Tibial artery (tissue), 4 donors: ENCODE measurements around the gene STRN.
"Not testable (repeated sequence)": the region's sequence is repeated elsewhere in the genome, so short reads cannot be mapped to it uniquely, and the experiment has no call there.

Experiments
- DNase-seq, 2 donors: peaks; one replicate each; pipeline ENCODE4 v3.0.0-alpha.2; 2019
- H3K27ac ChIP-seq, 2 donors: fragments of 200-600 bp; sonication (generic) in 1 of 2; 1 replicate in 1 of 2; 2 replicates in 1 of 2; pipeline ENCODE4 v1.5.1; 2018 to 2019; ENCODE audit warnings: mild to moderate bottlenecking in 1 of 2
- H3K27me3 ChIP-seq, 2 donors: fragments of 200-600 bp; sonication (generic) in 1 of 2; one replicate each; pipeline versions ENCODE4 v1.5.1 to v1.6.0; 2016 to 2019
- H3K36me3 ChIP-seq, 3 donors: fragments of 200-600 bp; sonication (generic) in 2 of 3; one replicate each; pipeline ENCODE4 v1.5.1; 2016 to 2019; ENCODE audit warnings: mild to moderate bottlenecking in 2 of 3
- H3K4me1 ChIP-seq, 4 donors: fragments of 200-600 bp; sonication (generic) in 2 of 4; 1 replicate in 3 of 4; 2 replicates in 1 of 4; pipeline ENCODE4 v1.5.1; 2016 to 2019
- H3K4me3 ChIP-seq, 2 donors: fragments of 200-600 bp; sonication (generic) in 1 of 2; 1 replicate in 1 of 2; 2 replicates in 1 of 2; pipeline ENCODE4 v1.5.1; 2018 to 2019; ENCODE audit warnings: mild to moderate bottlenecking in 2 of 2
- H3K9me3 ChIP-seq, 3 donors: fragments of 200-600 bp; sonication (generic) in 1 of 3; one replicate each; pipeline ENCODE4 v1.5.1; 2016 to 2019
- intact Hi-C: fragments of 100-400 bp; cut with DNase I; formaldehyde crosslinking; loops from one replicate; pipeline ENCODE4 v1.15.0; 2023; ENCODE audit warnings: low total_unique reads
- TF ChIP-seq, protein P1 (sequence below), 2 experiments: fragments of 200-600 bp in 1 of 2; fragments of 450-650 bp in 1 of 2; IDR thresholded peaks; one replicate each; pipeline ENCODE4 v1.5.1; 2017 to 2019; ENCODE audit warnings: antibody characterized with exemption in 2 of 2, mild to moderate bottlenecking in 1 of 2, moderate library complexity in 1 of 2

Gene STRN

DNA sequence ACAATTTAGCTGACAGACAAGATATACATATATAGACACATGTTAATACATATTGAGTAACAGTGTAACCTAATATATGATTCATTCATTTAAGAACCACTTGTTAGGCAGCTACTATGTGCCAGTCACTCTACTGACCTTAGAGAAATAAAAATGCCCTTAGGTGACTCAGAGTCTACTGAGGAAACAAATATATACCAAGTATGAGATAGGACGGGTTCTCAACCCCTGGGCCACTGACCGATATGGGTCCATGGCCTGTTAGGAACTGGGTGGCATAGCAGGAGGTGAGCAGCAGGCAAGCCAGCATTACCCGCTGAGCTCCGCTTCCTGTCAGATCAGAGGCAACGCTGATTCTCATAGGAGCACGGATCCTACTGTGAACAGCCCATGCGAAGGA is 14.8 kb downstream of the STRN start:
- H3K27ac ChIP-seq = no peak overlapping the region
- no peak for DNase-seq
- H3K4me3 ChIP-seq = no peak overlapping the region
- peaks cover 0 to 34% (median 15%) of the 10 kb centered on the region in 4 donors for H3K4me1 ChIP-seq
- no peaks in the 10 kb centered on the region for H3K36me3 ChIP-seq
- intact Hi-C loops = no loop called here
- no peaks in the 10 kb centered on the region for H3K9me3 ChIP-seq
- H3K27me3 ChIP-seq = no peaks in the 10 kb centered on the region
- TF ChIP-seq, protein P1, sequence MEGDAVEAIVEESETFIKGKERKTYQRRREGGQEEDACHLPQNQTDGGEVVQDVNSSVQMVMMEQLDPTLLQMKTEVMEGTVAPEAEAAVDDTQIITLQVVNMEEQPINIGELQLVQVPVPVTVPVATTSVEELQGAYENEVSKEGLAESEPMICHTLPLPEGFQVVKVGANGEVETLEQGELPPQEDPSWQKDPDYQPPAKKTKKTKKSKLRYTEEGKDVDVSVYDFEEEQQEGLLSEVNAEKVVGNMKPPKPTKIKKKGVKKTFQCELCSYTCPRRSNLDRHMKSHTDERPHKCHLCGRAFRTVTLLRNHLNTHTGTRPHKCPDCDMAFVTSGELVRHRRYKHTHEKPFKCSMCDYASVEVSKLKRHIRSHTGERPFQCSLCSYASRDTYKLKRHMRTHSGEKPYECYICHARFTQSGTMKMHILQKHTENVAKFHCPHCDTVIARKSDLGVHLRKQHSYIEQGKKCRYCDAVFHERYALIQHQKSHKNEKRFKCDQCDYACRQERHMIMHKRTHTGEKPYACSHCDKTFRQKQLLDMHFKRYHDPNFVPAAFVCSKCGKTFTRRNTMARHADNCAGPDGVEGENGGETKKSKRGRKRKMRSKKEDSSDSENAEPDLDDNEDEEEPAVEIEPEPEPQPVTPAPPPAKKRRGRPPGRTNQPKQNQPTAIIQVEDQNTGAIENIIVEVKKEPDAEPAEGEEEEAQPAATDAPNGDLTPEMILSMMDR (IDR thresholded peaks at IDR 0.05) = no peak

DNA sequence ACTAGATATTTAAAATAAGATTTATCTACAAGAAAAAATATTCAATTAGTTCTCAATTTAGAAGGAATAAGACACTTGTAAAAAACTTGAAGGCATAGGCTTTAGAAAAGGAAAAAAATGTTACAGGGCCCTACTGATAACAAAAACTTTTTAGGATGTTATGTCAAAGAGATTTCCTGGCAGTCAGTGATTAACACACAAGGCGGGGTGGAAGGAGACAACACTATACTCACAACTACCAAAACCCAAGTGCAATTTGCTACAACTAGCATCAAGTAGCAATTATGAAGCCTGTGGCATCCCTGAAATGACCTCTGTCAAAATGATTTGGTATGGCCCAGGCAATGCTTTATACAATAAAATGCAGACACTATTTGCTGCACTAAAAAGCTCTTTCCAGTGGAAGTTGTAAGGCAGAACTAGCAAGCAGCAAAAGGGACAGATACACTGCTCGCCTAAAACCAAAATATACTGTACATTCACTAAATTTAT is 15.3 kb downstream of the STRN start:
- no peak overlapping the region for H3K4me3 ChIP-seq
- TF ChIP-seq, protein P1 (IDR thresholded peaks at IDR 0.05) = no peak
- no peak for DNase-seq
- no peaks in the 10 kb centered on the region for H3K36me3 ChIP-seq
- H3K27me3 ChIP-seq = no peaks in the 10 kb centered on the region
- intact Hi-C loops = no loop called here
- no peaks in the 10 kb centered on the region for H3K9me3 ChIP-seq
- no peak overlapping the region for H3K27ac ChIP-seq
- H3K4me1 ChIP-seq = peaks cover 0 to 36% (median 15%) of the 10 kb centered on the region in 4 donors

DNA sequence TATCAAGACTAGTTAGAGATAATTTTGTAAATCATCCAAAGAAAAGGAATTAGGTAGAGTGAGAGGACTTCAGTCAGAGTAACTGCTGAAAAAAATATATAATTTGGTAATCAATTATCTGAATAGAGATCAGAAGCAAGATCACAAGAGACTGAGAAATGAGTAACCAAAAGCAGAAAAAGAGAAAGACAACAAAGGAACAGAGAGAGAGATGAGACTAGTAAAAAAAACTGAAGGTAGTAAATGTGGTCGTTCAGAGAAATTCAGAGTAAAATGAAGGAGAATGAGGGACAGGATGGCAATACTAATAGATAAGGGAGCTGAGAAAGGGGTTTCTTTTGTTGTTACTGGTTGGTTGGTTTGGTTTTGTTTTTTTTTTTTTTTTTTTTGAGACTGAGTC is 16.5 kb downstream of the STRN start:
- H3K9me3 ChIP-seq = no peaks in the 10 kb centered on the region
- no peak overlapping the region for H3K27ac ChIP-seq
- H3K4me3 ChIP-seq = no peak overlapping the region
- H3K27me3 ChIP-seq = no peaks in the 10 kb centered on the region
- DNase-seq = no peak
- peaks cover 0 to 34% (median 13%) of the 10 kb centered on the region in 4 donors for H3K4me1 ChIP-seq
- no peaks in the 10 kb centered on the region for H3K36me3 ChIP-seq
- intact Hi-C loops = no loop called here
- TF ChIP-seq, protein P1 (IDR thresholded peaks at IDR 0.05) = no peak

DNA sequence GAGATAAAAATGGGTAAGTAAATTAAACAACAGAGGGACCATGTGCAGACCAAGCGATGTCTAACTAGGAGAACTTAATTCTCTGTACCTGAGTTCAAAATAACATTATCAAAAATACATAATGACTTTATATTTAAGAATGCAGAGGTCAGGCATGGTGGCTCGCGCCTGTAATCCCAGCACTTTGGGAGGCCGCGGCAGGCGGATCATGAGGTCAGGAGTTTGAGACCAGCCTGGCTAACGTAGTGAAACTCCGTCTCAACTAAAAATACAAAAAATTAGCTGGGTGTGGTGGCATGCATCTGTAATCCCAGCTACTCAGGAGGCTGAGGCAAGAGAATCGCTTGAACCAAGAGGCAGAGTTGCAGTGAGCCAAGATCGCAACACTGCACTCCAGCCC is 21.1 kb downstream of the STRN start:
- DNase-seq, H3K9me3 ChIP-seq, intact Hi-C loops: not testable (repeated sequence)

DNA sequence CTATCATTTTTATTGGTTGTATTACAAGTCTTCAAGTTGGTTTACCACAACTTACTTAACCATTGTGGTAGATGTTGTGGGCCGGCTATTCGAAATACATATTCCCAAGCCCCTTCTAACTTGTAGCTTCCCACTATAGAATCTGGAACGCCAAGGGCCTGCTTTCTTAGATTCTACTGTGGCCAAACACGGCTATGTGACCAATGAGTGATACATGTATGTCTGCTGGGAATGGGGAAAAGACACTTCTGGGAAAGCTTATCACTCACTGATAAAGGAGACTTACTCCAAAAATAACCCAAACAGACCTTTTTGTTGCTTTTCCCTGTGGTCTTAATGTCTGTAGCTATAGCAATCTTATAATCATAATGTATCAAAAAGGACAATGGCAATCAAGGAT is 24.5 kb downstream of the STRN start:
- Histone ChIP-seq H3K36me3 (no peaks in the 10 kb centered on the region), H3K4me3 (no peak overlapping the region), H3K27ac (no peak overlapping the region), H3K9me3 (no peaks in the 10 kb centered on the region), H3K4me1 (peaks cover 0 to 8% (median 0%) of the 10 kb centered on the region in 4 donors), H3K27me3 (no peaks in the 10 kb centered on the region)
- TF ChIP-seq, protein P1 (IDR thresholded peaks at IDR 0.05) = no peak
- intact Hi-C loops = no loop called here
- no peak for DNase-seq

More for the DNA sequence above, 21.1 kb downstream of the STRN start:
- not testable (repeated sequence) for H3K27ac ChIP-seq, H3K27me3 ChIP-seq, H3K4me3 ChIP-seq, H3K36me3 ChIP-seq
- H3K4me1 ChIP-seq = peaks cover 0 to 10% (median 0%) of the 10 kb centered on the region in 4 donors

DNA sequence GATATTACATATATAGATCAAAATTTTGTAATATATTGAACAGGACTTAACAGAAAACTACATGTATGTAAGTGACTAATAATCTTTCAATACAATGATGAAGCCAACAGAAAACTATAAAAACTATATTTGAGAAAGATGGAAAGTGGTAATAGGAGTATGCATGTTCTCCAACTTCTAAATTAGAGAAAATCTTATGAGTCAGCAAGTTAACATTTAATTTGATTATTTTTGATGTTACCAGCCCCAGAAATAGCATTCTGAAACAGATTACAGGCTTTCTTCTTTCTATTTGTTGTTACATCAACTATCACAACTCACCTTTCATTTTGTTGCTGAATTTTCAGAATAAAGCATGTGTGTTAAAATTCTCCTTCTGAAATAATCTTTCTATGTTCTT is 29.8 kb downstream of the STRN start:
- H3K4me3 ChIP-seq, H3K36me3 ChIP-seq, DNase-seq, H3K9me3 ChIP-seq, H3K4me1 ChIP-seq, H3K27ac ChIP-seq, H3K27me3 ChIP-seq: not testable (repeated sequence)
- intact Hi-C loops = loop anchor here (5.0 kb wide), 1 partner anchor 584 kb away; no protein-coding TSS in a partner anchor

DNA sequence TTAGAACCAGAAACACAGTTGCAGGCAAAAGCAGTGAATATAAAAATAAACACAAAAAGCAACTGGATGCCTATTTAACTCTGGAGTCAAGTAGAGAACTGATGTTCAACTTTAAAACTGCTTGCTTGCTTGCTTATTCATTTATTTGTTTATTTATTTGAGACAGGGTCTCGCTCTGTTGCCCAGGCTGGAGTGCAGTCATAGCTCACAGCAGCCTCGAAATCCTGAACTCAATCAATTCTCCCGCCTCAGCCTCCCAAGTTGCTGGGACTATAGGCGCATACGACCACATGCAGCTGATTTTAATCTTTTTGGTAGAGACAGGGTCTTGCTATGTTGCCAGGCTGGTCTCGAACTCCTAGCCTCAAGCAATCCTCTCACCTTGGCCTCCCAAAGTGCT is 34.6 kb downstream of the STRN start:
- H3K4me3 ChIP-seq, H3K9me3 ChIP-seq, H3K27me3 ChIP-seq, DNase-seq, H3K36me3 ChIP-seq, intact Hi-C loops: not testable (repeated sequence)
- Histone ChIP-seq H3K27ac (peak overlapping the region in 1 of 2 donors; percentile 59), H3K4me1 (peaks cover 0 to 28% (median 5%) of the 10 kb centered on the region in 4 donors)

DNA sequence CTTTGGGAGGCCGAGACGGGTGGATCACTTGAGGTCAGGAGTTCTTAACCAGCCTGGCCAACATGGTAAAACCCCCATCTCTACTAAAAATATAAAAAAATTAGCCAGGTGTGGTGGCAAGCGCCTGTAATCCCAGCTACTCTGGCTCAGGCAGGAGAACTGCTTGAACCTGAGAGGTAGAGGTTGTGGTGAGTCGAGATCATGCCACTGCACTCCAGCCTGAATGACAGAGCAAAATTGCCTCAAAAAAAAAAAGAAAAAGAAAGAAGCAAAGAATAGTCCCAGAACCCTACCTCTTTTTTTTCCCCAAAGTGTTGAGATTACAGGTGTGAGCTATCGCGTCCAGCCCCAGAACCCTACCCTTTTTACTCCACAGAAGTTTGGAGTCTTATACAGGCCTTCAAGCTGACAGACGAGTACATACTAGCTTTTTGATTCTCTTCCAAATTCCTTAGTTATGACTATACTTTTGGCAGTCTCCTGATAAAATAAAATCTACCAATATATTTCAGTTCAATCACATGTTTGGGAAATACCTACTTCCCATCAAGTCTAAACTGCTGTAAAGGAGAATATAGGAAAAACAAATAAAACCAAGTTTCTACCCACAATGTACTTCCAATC is 35.4 kb downstream of the STRN start:
- H3K27ac ChIP-seq = peak overlapping the region in 1 of 2 donors; percentile 59
- DNase-seq, intact Hi-C loops, H3K27me3 ChIP-seq, H3K36me3 ChIP-seq, H3K9me3 ChIP-seq, H3K4me3 ChIP-seq: not testable (repeated sequence)
- peaks cover 0 to 36% (median 5%) of the 10 kb centered on the region in 4 donors for H3K4me1 ChIP-seq

DNA sequence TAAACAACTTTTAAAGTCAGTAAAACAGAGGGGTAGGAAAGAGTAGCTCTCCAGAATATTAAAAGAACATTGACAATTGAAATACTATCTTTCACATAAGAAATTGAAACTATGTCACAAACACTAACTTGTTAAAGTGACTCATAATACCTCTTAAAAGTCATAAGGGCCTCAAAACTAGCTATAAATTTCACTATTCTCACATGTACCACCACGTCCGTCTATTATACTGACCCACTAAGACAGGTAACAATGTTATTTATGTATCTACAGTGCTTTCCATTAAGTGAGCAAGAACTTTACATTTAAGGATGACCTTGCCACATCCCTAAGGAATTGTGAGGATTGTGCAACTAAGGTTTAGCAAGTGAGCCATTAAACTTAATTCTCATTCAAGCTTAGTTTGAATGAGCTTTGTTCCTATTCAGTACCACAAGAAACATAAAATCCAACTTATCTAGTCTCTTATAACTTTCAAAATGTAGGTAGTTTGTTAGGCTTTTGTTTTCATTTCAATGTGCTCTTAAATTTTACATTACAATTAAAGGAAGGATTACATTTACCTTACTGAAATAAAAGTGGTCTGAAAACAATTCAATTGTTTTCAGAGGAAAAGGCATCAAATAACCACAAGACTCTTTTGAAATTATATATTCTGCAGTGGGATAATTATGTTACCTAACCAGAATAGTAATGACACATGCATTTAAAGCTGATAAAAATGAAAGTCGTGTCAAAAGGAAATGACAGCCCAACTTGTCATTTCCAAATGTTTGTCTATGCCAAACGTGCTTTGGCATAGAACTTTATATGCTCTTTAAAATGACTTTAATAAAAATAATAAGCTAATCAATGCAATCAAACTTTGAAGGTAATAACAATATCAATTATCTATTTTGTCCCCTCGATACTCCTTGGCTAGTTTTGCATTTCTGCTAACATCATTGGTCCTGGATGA is 39.9 kb downstream of the STRN start:
- H3K9me3 ChIP-seq, H3K4me3 ChIP-seq, DNase-seq, H3K27me3 ChIP-seq, intact Hi-C loops, H3K27ac ChIP-seq, H3K36me3 ChIP-seq: not testable (repeated sequence)
- peaks cover 0 to 32% (median 5%) of the 10 kb centered on the region in 4 donors for H3K4me1 ChIP-seq
